A549 (cell line): ENCODE data around the gene PAPPA2. TPM values are rescaled to one million over a fixed set of nuclear protein-coding genes. Genes with fewer than 3 reads are reported as not detected.

Experiments used
- ATAC-seq, 2 experiments: fragments of 200-7000 bp in 1 of 2; fragments of >200 bp in 1 of 2; cut with Nextera tagmentation in 1 of 2; cut with Tn5 transposase in 1 of 2; 3 replicates each; pipeline versions ENCODE4 v1.8.0 to v1.9.1; 2018 to 2020; ENCODE audit warnings: mild to moderate bottlenecking in 1 of 2, moderate library complexity in 1 of 2
- CTCF ChIA-PET: fragments of 300-600 bp; sonication (Branson Sonifier 250); formaldehyde crosslinking; extraction: SDS; loops from one replicate; lab custom pipeline; 2021; ENCODE audit warnings: antibody characterized with exemption, inconsistent platforms; lab: Yijun Ruan, JAX
- POLR2A ChIA-PET: fragments of 350-600 bp; formaldehyde crosslinking; extraction: SDS; loops from one replicate; lab custom pipeline; 2021; ENCODE audit warnings: antibody characterized with exemption, inconsistent platforms; lab: Yijun Ruan, JAX
- DNase-seq, 2 experiments: peaks; one replicate each; pipeline versions ENCODE4 v3.0.0 to v3.0.0-alpha.2; 2011 to 2016; ENCODE audit warnings: low read depth in 1 of 2, low spot score in 1 of 2
- FAIRE-seq: peaks from 2 replicates; lab custom pipeline; 2011; peaks lifted over from hg19 to GRCh38; lab: Jason Lieb, UNC
- H3K27ac ChIP-seq, 2 experiments: fragments of >200 bp; sonication (Bioruptor Twin); formaldehyde crosslinking; 3 replicates each; pipeline ENCODE4 v1.5.1; 2016 to 2017
- H3K4me1 ChIP-seq: fragments of >200 bp; sonication (Bioruptor Twin); formaldehyde crosslinking; 3 replicates; pipeline ENCODE4 v1.6.1; 2016
- H3K4me2 ChIP-seq: fragments of >200 bp; sonication (Bioruptor Twin); formaldehyde crosslinking; 3 replicates; pipeline ENCODE4 v1.6.1; 2016
- H3K4me3 ChIP-seq: fragments of >200 bp; sonication (Bioruptor Twin); formaldehyde crosslinking; 3 replicates; pipeline ENCODE4 v1.5.1; 2016
- H3K9me3 ChIP-seq: fragments of >200 bp; sonication (Bioruptor Twin); formaldehyde crosslinking; 3 replicates; pipeline ENCODE4 v1.6.1; 2016
- BCL3 ChIP-seq: fragments of >200 bp; sonication (Bioruptor Twin); formaldehyde crosslinking; IDR thresholded peaks from 3 replicates; pipeline ENCODE4 v1.6.1; 2016
- EHF ChIP-seq: fragments of 250-450 bp; sonication (Bioruptor Pico); IDR thresholded peaks from 2 replicates; pipeline ENCODE4 v1.5.0; 2020; ENCODE audit warnings: mild to moderate bottlenecking
- EHMT2 ChIP-seq: fragments of 200-600 bp; sonication (generic); IDR thresholded peaks from 2 replicates; pipeline ENCODE4 v1.6.1; 2016; ENCODE audit warnings: antibody characterized with exemption, low read depth, mild to moderate bottlenecking, moderate library complexity
- HEYL ChIP-seq: fragments of 250-450 bp; sonication (Bioruptor Pico); IDR thresholded peaks from 2 replicates; pipeline ENCODE4 v1.8.0; 2021; ENCODE audit warnings: mild to moderate bottlenecking, moderate library complexity
- HOXB5 ChIP-seq: fragments of 250-450 bp; sonication (Bioruptor Pico); IDR thresholded peaks from 2 replicates; pipeline ENCODE4 v1.5.0; 2020; ENCODE audit warnings: mild to moderate bottlenecking, moderate library complexity
- JUNB ChIP-seq: fragments of >200 bp; sonication (Bioruptor Twin); formaldehyde crosslinking; IDR thresholded peaks from 2 replicates; pipeline ENCODE4 v1.6.1; 2016
- KDM5A ChIP-seq: fragments of 200-600 bp; sonication (generic); IDR thresholded peaks from 2 replicates; pipeline ENCODE4 v1.6.1; 2016; ENCODE audit warnings: antibody characterized with exemption, mild to moderate bottlenecking
- MAZ ChIP-seq: fragments of 150-350 bp; IDR thresholded peaks from 2 replicates; pipeline ENCODE4 v1.6.1; 2014; ENCODE audit warnings: antibody characterized with exemption, low read depth, low read length, borderline replicate concordance
- NPAS2 ChIP-seq: fragments of 250-450 bp; sonication (Bioruptor Pico); IDR thresholded peaks from 2 replicates; pipeline ENCODE4 v1.8.0; 2022; ENCODE audit warnings: mild to moderate bottlenecking, moderate library complexity, borderline replicate concordance
- PHF8 ChIP-seq: fragments of 200-600 bp; sonication (generic); IDR thresholded peaks from 2 replicates; pipeline ENCODE4 v1.6.1; 2016; ENCODE audit warnings: low read depth, mild to moderate bottlenecking, antibody characterized with exemption, moderate library complexity, borderline replicate concordance
- RARB ChIP-seq: fragments of 250-450 bp; sonication (Bioruptor Pico); IDR thresholded peaks from 2 replicates; pipeline ENCODE4 v1.8.0; 2021; ENCODE audit warnings: mild to moderate bottlenecking, moderate library complexity
- RCOR1 ChIP-seq: fragments of 150-350 bp; IDR thresholded peaks from 2 replicates; pipeline ENCODE4 v1.6.1; 2014; ENCODE audit warnings: antibody characterized with exemption, low read length, low read depth
- REST ChIP-seq: fragments of 200-600 bp; sonication (generic); IDR thresholded peaks from 2 replicates; pipeline ENCODE4 v1.6.1; 2016; ENCODE audit warnings: antibody characterized with exemption, mild to moderate bottlenecking, moderate library complexity
- RNF2 ChIP-seq: fragments of 200-600 bp; sonication (generic); IDR thresholded peaks from 2 replicates; pipeline ENCODE4 v1.6.1; 2016; ENCODE audit warnings: low read depth, mild to moderate bottlenecking, antibody characterized with exemption, moderate library complexity, borderline replicate concordance
- TFCP2L1 ChIP-seq: fragments of 250-450 bp; sonication (Bioruptor Pico); IDR thresholded peaks from 2 replicates; pipeline ENCODE4 v1.5.0; 2021; ENCODE audit warnings: mild to moderate bottlenecking
- TP53 ChIP-seq: fragments of 250-450 bp; sonication (Bioruptor Pico); IDR thresholded peaks from 2 replicates; pipeline ENCODE4 v1.5.0; 2021; ENCODE audit warnings: mild to moderate bottlenecking, moderate library complexity
- USF2 ChIP-seq: fragments of 450-650 bp; IDR thresholded peaks from 2 replicates; pipeline ENCODE4 v1.6.1; 2014; ENCODE audit warnings: antibody characterized with exemption
- ZFP36 ChIP-seq: fragments of 450-650 bp; IDR thresholded peaks from 2 replicates; pipeline ENCODE4 v1.6.1; 2014; ENCODE audit warnings: borderline replicate concordance; ENCODE audit not compliant: partially characterized antibody
- ZSCAN20 ChIP-seq: fragments of 250-450 bp; sonication (Bioruptor Pico); IDR thresholded peaks from 2 replicates; pipeline ENCODE4 v1.8.0; 2022; ENCODE audit warnings: mild to moderate bottlenecking, moderate library complexity
- WGBS: methylation state at CpG from one replicate; pipeline ENCODE4 v1.1.6; 2017; ENCODE audit errors: missing lambda C conversion rate; 5-methylcytosine and 5-hydroxymethylcytosine counted together
- polyA plus RNA-seq, 4 experiments: library from polyadenylated mRNA; depleted of rRNA in 3 of 4; stranded (reverse); fragments of >200 nt; fragmentation: RNase III in 1 of 4; extraction: RNeasy Plus Mini Kit Qiagen cat#74134 plus additional on column Dnase treatment in 1 of 4; gene quantifications; 2 replicates in 3 of 4; 3 replicates in 1 of 4; pipeline ENCODE4 v1.2.3, GENCODE V29; 2011 to 2017
- TF ChIP-seq, protein P1 (sequence below): fragments of 250-450 bp; sonication (Bioruptor Pico); IDR thresholded peaks from 2 replicates; pipeline ENCODE4 v1.5.0; 2020; ENCODE audit warnings: low read depth, mild to moderate bottlenecking, moderate library complexity
- TF ChIP-seq, protein P2 (sequence below): IDR thresholded peaks from 2 replicates; pipeline ENCODE4 v1.6.1; 2012; ENCODE audit warnings: low read depth, borderline replicate concordance

Gene PAPPA2
- polyA plus RNA-seq, 2 of the 4 experiments (the other 2 are of a cell fraction) = 0.03 to 0.72 TPM

GRCh38 chr1:176533020-176533419 lies 70.0 kb downstream of the PAPPA2 start:
- Histone ChIP-seq H3K9me3 (no peaks in the 10 kb centered on the region), H3K4me3 (no peak overlapping the region), H3K27ac (no peak overlapping the region), H3K4me1 (no peaks in the 10 kb centered on the region), H3K4me2 (no peak overlapping the region)
- POLR2A ChIA-PET = no interaction called here
- ATAC-seq (no peak), DNase-seq (no peak), FAIRE-seq (no peak)
- WGBS = 0% methylated on average over 1 of the region's 1 CpG
- CTCF ChIA-PET = no interaction called here
- TF ChIP-seq RCOR1 (no peak), EHF (CRISPR knock-in tag) (no peak), NPAS2 (CRISPR knock-in tag) (no peak)

GRCh38 chr1:176536588-176536987 lies 73.6 kb downstream of the PAPPA2 start:
- Histone ChIP-seq H3K4me2 (no peak overlapping the region), H3K4me1 (no peaks in the 10 kb centered on the region), H3K4me3 (no peak overlapping the region), H3K27ac (no peak overlapping the region), H3K9me3 (no peaks in the 10 kb centered on the region)
- no peak for TF ChIP-seq KDM5A
- no peak for TF ChIP-seq RNF2
- no peak for TF ChIP-seq HOXB5 (CRISPR knock-in tag)
- TF ChIP-seq RARB (CRISPR knock-in tag) = no peak
- TF ChIP-seq HEYL = no peak
- TF ChIP-seq ZSCAN20 (CRISPR knock-in tag) = no peak
- TF ChIP-seq EHMT2 = no peak
- TF ChIP-seq USF2 = no peak
- no peak for TF ChIP-seq PHF8
- TF ChIP-seq NPAS2 (CRISPR knock-in tag) = no peak
- no peak for TF ChIP-seq ZFP36
- TF ChIP-seq, protein P1, sequence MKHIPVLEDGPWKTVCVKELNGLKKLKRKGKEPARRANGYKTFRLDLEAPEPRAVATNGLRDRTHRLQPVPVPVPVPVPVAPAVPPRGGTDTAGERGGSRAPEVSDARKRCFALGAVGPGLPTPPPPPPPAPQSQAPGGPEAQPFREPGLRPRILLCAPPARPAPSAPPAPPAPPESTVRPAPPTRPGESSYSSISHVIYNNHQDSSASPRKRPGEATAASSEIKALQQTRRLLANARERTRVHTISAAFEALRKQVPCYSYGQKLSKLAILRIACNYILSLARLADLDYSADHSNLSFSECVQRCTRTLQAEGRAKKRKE = no peak
- no peak for TF ChIP-seq TP53
- no peak for TF ChIP-seq JUNB
- TF ChIP-seq REST = no peak
- no peak for TF ChIP-seq TFCP2L1
- TF ChIP-seq MAZ = no peak
- TF ChIP-seq, protein P2, sequence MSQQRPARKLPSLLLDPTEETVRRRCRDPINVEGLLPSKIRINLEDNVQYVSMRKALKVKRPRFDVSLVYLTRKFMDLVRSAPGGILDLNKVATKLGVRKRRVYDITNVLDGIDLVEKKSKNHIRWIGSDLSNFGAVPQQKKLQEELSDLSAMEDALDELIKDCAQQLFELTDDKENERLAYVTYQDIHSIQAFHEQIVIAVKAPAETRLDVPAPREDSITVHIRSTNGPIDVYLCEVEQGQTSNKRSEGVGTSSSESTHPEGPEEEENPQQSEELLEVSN = no peak
- no peak for TF ChIP-seq BCL3
- WGBS = 0% methylated on average over 2 of the region's 2 CpGs
- FAIRE-seq (no peak), DNase-seq (no peak), ATAC-seq (no peak)
- CTCF ChIA-PET = interaction anchor here (3.4 kb wide), 1 partner anchor 23 kb away, joined by 9 read pairs; no protein-coding TSS in a partner anchor
- POLR2A ChIA-PET = no interaction called here
